Bronchial epithelial cell (primary cell): ENCODE measurements around the gene EPM2A. TPM values are rescaled to one million over a fixed set of nuclear protein-coding genes. Genes with fewer than 3 reads are reported as not detected.

Source experiments
- DNase-seq: peaks from one replicate; pipeline ENCODE4 v3.0.0-alpha.2; 2010; ENCODE audit warnings: low read depth
- FAIRE-seq: peaks from 2 replicates; lab custom pipeline; 2011; peaks lifted over from hg19 to GRCh38; lab: Jason Lieb, UNC
- H3K27me3 ChIP-seq: 2 replicates; pipeline ENCODE4 v1.5.1; 2011; ENCODE audit warnings: low read length; ENCODE audit not compliant: control insufficient read depth, insufficient read depth
- H3K36me3 ChIP-seq: 2 replicates; pipeline ENCODE4 v1.5.1; 2011; ENCODE audit warnings: low read length; ENCODE audit not compliant: control insufficient read depth, insufficient read depth
- H3K4me3 ChIP-seq: 2 replicates; pipeline ENCODE4 v1.5.1; 2011; ENCODE audit warnings: mild to moderate bottlenecking, low read depth, low read length, control low read depth
- total RNA-seq: library from RNA; depleted of rRNA; stranded (reverse); fragments of >200 nt; gene quantifications from 2 replicates; pipeline ENCODE4 v1.2.1, GENCODE V29; 2014
- TF ChIP-seq, protein P1 (sequence below): IDR thresholded peaks from 2 replicates; pipeline ENCODE4 v1.5.1; 2011; ENCODE audit warnings: mild to moderate bottlenecking, moderate library complexity, low read length, control low read depth, inconsistent platforms; ENCODE audit not compliant: insufficient read depth, severe bottlenecking

The EPM2A gene
- total RNA-seq, result 3.7 TPM in 2 replicates

DNA sequence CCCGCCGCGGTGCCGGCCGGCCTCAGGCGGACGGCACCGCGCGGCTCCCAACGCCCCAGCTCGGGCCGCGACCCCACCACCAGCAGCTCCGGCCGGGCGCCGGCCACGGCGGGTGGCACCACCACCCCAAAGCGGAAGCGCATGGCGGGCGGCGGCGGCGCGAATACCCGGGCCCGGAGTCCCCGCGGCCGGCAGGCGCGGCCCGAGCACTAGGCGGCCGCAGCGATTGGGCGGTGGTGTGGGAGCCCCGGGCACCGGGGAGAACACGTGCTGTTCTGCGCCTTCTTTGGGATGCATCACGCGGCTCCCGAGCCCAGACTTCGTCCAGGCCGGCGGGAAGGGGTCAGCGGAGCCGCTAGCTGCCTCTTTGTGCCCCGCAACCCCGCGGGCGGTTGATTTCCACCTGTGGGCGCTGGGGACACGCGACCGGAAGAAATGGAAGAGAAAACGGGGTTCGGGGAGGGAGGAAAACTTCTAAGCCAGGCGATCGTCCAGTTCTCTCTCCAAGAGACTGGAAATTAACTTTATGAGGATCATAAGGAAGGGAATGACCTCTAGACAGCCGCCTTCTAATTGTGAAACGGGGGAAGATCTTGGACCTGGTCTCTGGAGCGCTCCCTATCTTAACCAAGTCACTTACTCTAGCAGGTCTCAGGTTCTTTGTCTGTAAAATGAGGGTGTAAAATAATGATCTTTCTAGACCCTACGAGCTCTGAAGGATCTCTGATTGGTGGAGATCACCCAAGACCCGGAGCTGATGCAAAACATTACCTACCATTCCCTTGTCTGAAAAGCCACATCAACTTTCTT is at the start of gene EPM2A:
EPM2A (minus strand) TSS at position 165 of the 810 bp plus-strand sequence; CDS start at position 143, 22 bp downstream.
- H3K4me3 ChIP-seq, result peak within 1 kb of the TSS; percentile 75
- DNase-seq, result peak; percentile 54
- TF ChIP-seq, protein P1, sequence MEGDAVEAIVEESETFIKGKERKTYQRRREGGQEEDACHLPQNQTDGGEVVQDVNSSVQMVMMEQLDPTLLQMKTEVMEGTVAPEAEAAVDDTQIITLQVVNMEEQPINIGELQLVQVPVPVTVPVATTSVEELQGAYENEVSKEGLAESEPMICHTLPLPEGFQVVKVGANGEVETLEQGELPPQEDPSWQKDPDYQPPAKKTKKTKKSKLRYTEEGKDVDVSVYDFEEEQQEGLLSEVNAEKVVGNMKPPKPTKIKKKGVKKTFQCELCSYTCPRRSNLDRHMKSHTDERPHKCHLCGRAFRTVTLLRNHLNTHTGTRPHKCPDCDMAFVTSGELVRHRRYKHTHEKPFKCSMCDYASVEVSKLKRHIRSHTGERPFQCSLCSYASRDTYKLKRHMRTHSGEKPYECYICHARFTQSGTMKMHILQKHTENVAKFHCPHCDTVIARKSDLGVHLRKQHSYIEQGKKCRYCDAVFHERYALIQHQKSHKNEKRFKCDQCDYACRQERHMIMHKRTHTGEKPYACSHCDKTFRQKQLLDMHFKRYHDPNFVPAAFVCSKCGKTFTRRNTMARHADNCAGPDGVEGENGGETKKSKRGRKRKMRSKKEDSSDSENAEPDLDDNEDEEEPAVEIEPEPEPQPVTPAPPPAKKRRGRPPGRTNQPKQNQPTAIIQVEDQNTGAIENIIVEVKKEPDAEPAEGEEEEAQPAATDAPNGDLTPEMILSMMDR, result no peak
- no peak for FAIRE-seq
- H3K27me3 ChIP-seq, result no peaks in the 10 kb centered on the region
- no peaks in the 10 kb centered on the region for H3K36me3 ChIP-seq

DNA sequence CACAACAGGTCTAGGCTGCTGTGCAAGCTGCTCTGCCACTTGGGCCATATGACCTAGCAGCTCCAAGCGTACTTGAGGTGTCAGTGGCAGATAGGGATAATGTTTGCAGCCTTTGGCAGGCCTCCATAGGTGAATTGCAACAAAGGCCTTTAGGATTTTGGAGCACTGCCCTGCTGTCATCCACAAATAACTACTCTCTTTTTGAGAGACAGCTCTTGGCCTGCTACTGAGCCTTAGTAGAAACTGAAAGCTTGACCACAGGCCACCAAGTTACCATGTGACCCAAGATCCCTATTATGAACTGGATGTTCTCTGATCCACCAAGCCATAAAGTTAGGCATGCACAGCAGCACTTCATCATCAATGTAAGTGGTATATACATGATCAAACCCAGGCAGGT is 49.4 kb upstream of the EPM2A start:
- TF ChIP-seq, protein P1, result no peak
- no peak overlapping the region for H3K4me3 ChIP-seq
- no peaks in the 10 kb centered on the region for H3K27me3 ChIP-seq
- FAIRE-seq (no peak), DNase-seq (no peak)
- no peaks in the 10 kb centered on the region for H3K36me3 ChIP-seq

DNA sequence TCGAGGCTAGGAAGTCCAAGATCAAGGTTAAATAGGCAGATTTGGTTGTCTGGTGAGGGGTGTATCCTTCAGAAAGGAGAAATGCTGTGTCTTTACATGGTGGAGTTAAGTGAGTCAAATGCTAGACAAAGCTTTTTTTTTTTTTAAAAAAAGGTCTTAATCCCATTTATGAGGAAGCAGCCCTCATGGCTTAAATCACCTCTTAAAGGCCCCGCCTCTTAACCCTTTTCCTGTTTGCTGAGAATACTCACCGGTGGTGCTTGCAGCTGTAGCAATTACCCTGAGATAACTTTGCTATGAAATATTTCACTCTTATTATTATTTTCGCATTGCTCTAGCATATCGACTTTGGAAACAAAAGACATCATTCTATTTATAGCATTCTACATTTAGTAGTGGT is 48.5 kb upstream of the EPM2A start:
- DNase-seq (no peak), FAIRE-seq (no peak)
- H3K36me3 ChIP-seq, result no peaks in the 10 kb centered on the region
- no peak overlapping the region for H3K4me3 ChIP-seq
- H3K27me3 ChIP-seq, result no peaks in the 10 kb centered on the region
- TF ChIP-seq, protein P1, result no peak

DNA sequence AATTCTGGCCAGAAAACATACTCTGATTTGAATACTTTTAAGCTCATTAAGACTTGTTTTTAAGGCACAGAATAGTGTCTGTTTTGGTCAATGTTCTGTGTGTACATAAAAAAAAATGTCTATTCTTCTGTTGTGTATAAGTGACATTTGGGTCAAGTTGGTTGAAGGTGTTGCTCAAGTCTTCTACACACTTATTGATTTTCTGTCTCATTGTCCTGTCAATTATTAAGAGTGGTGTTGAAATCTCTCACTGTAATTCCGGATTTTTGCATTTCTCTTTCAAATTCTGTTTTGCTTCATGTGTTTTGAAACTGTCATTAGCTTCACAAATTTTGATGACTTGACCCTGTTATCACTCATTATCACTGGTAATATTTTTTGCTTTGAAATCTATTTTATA is 37.5 kb upstream of the EPM2A start:
- no peak overlapping the region for H3K4me3 ChIP-seq
- H3K27me3 ChIP-seq, result no peaks in the 10 kb centered on the region
- no peak for FAIRE-seq
- TF ChIP-seq, protein P1, result no peak
- no peak for DNase-seq
- H3K36me3 ChIP-seq, result no peaks in the 10 kb centered on the region

DNA sequence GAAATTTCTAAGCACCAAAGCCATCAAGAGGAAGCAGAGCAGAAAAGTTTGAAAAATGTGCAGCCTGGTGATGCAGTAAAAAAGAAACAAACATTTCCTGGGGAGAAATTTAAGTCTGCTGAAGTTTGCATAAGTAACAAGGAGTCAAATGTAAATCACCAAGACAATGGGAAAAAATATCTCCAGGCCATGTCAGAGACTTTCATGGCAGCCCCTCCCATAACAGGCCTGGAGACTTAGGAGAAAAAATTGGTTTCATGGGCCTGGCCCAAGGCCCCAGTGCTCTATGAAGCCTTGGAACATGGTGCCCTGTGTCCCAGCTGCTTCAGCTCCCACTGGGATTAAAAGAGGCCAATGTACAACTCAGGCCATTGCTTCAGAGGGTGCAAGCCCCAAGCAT is 30.1 kb upstream of the EPM2A start:
- H3K27me3 ChIP-seq, result no peaks in the 10 kb centered on the region
- H3K4me3 ChIP-seq, result no peak overlapping the region
- FAIRE-seq, result no peak
- TF ChIP-seq, protein P1, result no peak
- no peak for DNase-seq
- H3K36me3 ChIP-seq, result no peaks in the 10 kb centered on the region
